HepG2 (cell line): ENCODE data around the gene SIVA1. TPM values are rescaled to one million over a fixed set of nuclear protein-coding genes. Genes with fewer than 3 reads are reported as not detected.
A peak's percentile ranks its signal among the peaks of the same experiment; 100 is the strongest.

Experiments
- AHR ChIP-seq: IDR thresholded peaks from 2 replicates; pipeline ENCODE4 v1.6.1; 2018; ENCODE audit warnings: missing genetic modification reagents, missing compliant biosample characterization
- ETV5 ChIP-seq: IDR thresholded peaks from 2 replicates; pipeline ENCODE4 v1.6.1; 2018; ENCODE audit warnings: missing biosample characterization, missing genetic modification reagents, inconsistent platforms, borderline replicate concordance
- GABPB1 ChIP-seq: IDR thresholded peaks from 2 replicates; pipeline ENCODE4 v1.6.1; 2016; ENCODE audit warnings: mild to moderate bottlenecking, missing genetic modification reagents, moderate library complexity, missing compliant biosample characterization
- HNF1A ChIP-seq, 2 experiments: sonication (generic) in 1 of 2; formaldehyde crosslinking in 1 of 2; IDR thresholded peaks; 2 replicates each; pipeline versions ENCODE4 v1.4.0 to v1.6.1; 2016 to 2020; ENCODE audit warnings: borderline replicate concordance in 1 of 2, low read depth in 1 of 2, mild to moderate bottlenecking in 1 of 2, missing genetic modification reagents in 1 of 2
- RARG ChIP-seq: sonication (generic); formaldehyde crosslinking; IDR thresholded peaks from 2 replicates; pipeline ENCODE4 v1.4.0; 2020; ENCODE audit warnings: low read depth, mild to moderate bottlenecking, missing genetic modification reagents
- RFX5 ChIP-seq: IDR thresholded peaks from 2 replicates; pipeline ENCODE4 v1.6.1; 2011; ENCODE audit warnings: low read depth, low read length, improper control_type of control experiment
- SOX6 ChIP-seq, 2 experiments: fragments of 450-650 bp in 1 of 2; sonication (generic) in 1 of 2; formaldehyde crosslinking in 1 of 2; IDR thresholded peaks; 2 replicates each; pipeline versions ENCODE4 v1.4.0 to v1.6.1; 2017 to 2020; ENCODE audit warnings: antibody characterized with exemption in 1 of 2, mild to moderate bottlenecking in 1 of 2, missing genetic modification reagents in 1 of 2
- ZBTB34 ChIP-seq: sonication (generic); formaldehyde crosslinking; IDR thresholded peaks from 2 replicates; pipeline ENCODE4 v1.8.0; 2022; ENCODE audit warnings: mild to moderate bottlenecking, missing genetic modification reagents
- ZNF142 ChIP-seq: sonication (generic); formaldehyde crosslinking; IDR thresholded peaks from 2 replicates; pipeline ENCODE4 v1.4.0; 2020; ENCODE audit warnings: missing genetic modification reagents
- polyA plus RNA-seq, 8 experiments: library from polyadenylated mRNA; depleted of rRNA in 3 of 8; stranded (reverse) in 7 of 8; unstranded in 1 of 8; fragments of >200 nt; fragmentation: Illumina TruSeq in 4 of 8; extraction: Trizol in 4 of 8; gene quantifications; 2 replicates each; pipeline versions ENCODE4 v1.2.1 to v1.2.3, GENCODE V29; 2011 to 2016; ENCODE audit warnings: low read depth in 4 of 8, missing spikeins in 1 of 8, mixed read lengths in 1 of 8; ENCODE audit not compliant: insufficient read depth in 1 of 8
- total RNA-seq, 5 experiments: library from RNA; depleted of rRNA; stranded (reverse); fragments of >200 nt; fragmentation: Illumina TruSeq; extraction: Trizol; gene quantifications; 2 replicates each; pipeline ENCODE4 v1.2.3, GENCODE V29; 2016; ENCODE audit warnings: low read depth in 1 of 5
- TF ChIP-seq, protein P1 (sequence below): sonication (generic); formaldehyde crosslinking; IDR thresholded peaks from 2 replicates; pipeline ENCODE4 v1.8.1; 2023; ENCODE audit warnings: mild to moderate bottlenecking, moderate library complexity, missing genetic modification reagents
- TF ChIP-seq, protein P2 (sequence below): sonication (generic); formaldehyde crosslinking; IDR thresholded peaks from 2 replicates; pipeline ENCODE4 v1.5.0; 2020; ENCODE audit warnings: mild to moderate bottlenecking, missing genetic modification reagents

Gene SIVA1
- total and polyA plus RNA-seq, 2 of the 13 experiments (the other 11 are each of a cell fraction or from before 2014, with no cell fraction given), result 123 to 186 TPM

- no peak for TF ChIP-seq ZNF142 (CRISPR knock-in tag)
- no peak for TF ChIP-seq SOX6 (IDR thresholded peaks at IDR 0.05)
- TF ChIP-seq SOX6 (CRISPR knock-in tag; IDR thresholded peaks at IDR 0.05), result 0 out of 2 replicates have a peak, but pooled peaks have one; percentile 15
- TF ChIP-seq RFX5, result no peak
- TF ChIP-seq, protein P1, sequence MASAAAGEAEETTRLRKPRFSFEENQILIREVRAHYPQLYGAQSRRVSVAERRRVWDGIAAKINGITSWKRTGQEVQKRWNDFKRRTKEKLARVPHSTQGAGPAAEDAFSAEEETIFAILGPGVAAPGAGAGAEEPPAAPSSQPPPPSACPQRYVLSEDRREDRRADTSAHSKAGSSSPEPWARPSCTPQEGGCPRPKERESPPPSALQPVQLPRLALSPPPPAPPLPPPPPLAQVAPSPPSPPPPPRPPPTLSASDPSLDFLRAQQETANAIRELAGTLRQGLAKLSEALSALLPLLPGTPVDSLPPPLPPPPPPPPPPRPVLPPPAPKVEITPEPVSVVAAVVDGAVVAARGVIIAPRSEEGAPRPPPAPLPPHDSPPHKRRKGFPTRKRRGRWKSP (CRISPR knock-in tag), result no peak
- no peak for TF ChIP-seq ZBTB34
- TF ChIP-seq AHR (CRISPR knock-in tag), result 0 out of 2 replicates have a peak, but pooled peaks have one; percentile 43
- no peak for TF ChIP-seq HNF1A (IDR thresholded peaks at IDR 0.05; ENCODE audit: low read depth)
- TF ChIP-seq HNF1A (CRISPR knock-in tag; IDR thresholded peaks at IDR 0.05; ENCODE audit: borderline replicate concordance), result 0 out of 2 replicates have a peak, but pooled peaks have one; percentile 33
- TF ChIP-seq, protein P2, sequence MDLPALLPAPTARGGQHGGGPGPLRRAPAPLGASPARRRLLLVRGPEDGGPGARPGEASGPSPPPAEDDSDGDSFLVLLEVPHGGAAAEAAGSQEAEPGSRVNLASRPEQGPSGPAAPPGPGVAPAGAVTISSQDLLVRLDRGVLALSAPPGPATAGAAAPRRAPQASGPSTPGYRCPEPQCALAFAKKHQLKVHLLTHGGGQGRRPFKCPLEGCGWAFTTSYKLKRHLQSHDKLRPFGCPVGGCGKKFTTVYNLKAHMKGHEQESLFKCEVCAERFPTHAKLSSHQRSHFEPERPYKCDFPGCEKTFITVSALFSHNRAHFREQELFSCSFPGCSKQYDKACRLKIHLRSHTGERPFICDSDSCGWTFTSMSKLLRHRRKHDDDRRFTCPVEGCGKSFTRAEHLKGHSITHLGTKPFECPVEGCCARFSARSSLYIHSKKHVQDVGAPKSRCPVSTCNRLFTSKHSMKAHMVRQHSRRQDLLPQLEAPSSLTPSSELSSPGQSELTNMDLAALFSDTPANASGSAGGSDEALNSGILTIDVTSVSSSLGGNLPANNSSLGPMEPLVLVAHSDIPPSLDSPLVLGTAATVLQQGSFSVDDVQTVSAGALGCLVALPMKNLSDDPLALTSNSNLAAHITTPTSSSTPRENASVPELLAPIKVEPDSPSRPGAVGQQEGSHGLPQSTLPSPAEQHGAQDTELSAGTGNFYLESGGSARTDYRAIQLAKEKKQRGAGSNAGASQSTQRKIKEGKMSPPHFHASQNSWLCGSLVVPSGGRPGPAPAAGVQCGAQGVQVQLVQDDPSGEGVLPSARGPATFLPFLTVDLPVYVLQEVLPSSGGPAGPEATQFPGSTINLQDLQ (CRISPR knock-in tag), result no peak
- TF ChIP-seq GABPB1 (CRISPR knock-in tag), result no peak; the same call in 1 of the 2 replicates
- TF ChIP-seq RARG (CRISPR knock-in tag), result no peak
- no peak for TF ChIP-seq ETV5 (CRISPR knock-in tag)
Measured at GRCh38 chr14:104708606-104709268, 44.2 kb upstream of the SIVA1 start (continued).
